NT2/D1 (cell line): Measurements from ENCODE around the gene CSNK1G1.

ENCODE experiments used
- DNase-seq: peaks from one replicate; pipeline ENCODE4 v3.0.0-alpha.2; 2011; ENCODE audit warnings: low read depth, low spot score
- H3K27me3 ChIP-seq: 2 replicates; pipeline ENCODE4 v1.6.0; 2011; ENCODE audit warnings: mild to moderate bottlenecking; ENCODE audit not compliant: insufficient read length, insufficient read depth
- H3K36me3 ChIP-seq: 2 replicates; pipeline ENCODE4 v1.6.1; 2011; ENCODE audit warnings: mild to moderate bottlenecking, low read length, mixed read lengths; ENCODE audit not compliant: insufficient read depth, insufficient read length
- H3K4me1 ChIP-seq: 2 replicates; pipeline ENCODE4 v1.5.1; 2011; ENCODE audit not compliant: insufficient read depth, insufficient read length
- H3K4me3 ChIP-seq: 2 replicates; pipeline ENCODE4 v1.5.1; 2011; ENCODE audit warnings: low read depth; ENCODE audit not compliant: insufficient read length
- H3K9ac ChIP-seq: 2 replicates; pipeline ENCODE4 v1.6.0; 2011; ENCODE audit warnings: low read depth; ENCODE audit not compliant: insufficient read length
- H3K9me3 ChIP-seq: 2 replicates; pipeline ENCODE4 v1.5.1; 2011; ENCODE audit warnings: mild to moderate bottlenecking, low read length; ENCODE audit not compliant: insufficient read depth
- SUZ12 ChIP-seq: IDR thresholded peaks from 2 replicates; pipeline ENCODE4 v1.6.1; 2011; ENCODE audit not compliant: insufficient read length, insufficient read depth; ENCODE audit errors: extremely low read depth
- YY1 ChIP-seq: IDR thresholded peaks from 2 replicates; pipeline ENCODE4 v1.6.1; 2011; ENCODE audit not compliant: insufficient read length, insufficient read depth
- ZNF274 ChIP-seq: IDR thresholded peaks from 2 replicates; pipeline ENCODE4 v1.6.1; 2011; ENCODE audit warnings: mild to moderate bottlenecking, low read depth, low read length

Gene CSNK1G1

DNA sequence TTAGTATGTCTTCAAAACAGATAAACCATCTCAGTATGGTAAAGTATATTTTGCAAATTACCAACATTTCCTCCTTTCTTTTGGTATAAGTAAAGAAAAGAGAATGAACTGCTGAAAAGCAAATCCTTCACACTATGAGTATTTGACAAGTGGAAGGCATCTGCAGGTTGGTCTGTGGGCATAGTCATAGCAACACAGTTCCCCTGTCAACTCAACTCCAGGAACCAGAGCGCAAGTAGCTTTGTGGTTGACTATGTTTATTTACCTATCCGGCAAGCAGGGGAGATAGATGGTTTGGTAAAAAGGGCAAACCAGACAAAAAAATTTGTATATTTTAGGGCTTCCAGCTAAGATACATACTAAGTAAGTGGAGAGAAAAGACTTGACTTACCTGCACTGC lies 104.9 kb downstream of the CSNK1G1 start:
- no peak for TF ChIP-seq YY1
- TF ChIP-seq ZNF274, result no peak
- TF ChIP-seq SUZ12, result no peak
- Histone ChIP-seq H3K9me3 (no peaks in the 10 kb centered on the region), H3K4me3 (no peak overlapping the region), H3K4me1 (no peaks in the 10 kb centered on the region), H3K27me3 (no peaks in the 10 kb centered on the region), H3K9ac (no peak overlapping the region), H3K36me3 (peaks cover 3% of the 10 kb centered on the region)
- no peak for DNase-seq

DNA sequence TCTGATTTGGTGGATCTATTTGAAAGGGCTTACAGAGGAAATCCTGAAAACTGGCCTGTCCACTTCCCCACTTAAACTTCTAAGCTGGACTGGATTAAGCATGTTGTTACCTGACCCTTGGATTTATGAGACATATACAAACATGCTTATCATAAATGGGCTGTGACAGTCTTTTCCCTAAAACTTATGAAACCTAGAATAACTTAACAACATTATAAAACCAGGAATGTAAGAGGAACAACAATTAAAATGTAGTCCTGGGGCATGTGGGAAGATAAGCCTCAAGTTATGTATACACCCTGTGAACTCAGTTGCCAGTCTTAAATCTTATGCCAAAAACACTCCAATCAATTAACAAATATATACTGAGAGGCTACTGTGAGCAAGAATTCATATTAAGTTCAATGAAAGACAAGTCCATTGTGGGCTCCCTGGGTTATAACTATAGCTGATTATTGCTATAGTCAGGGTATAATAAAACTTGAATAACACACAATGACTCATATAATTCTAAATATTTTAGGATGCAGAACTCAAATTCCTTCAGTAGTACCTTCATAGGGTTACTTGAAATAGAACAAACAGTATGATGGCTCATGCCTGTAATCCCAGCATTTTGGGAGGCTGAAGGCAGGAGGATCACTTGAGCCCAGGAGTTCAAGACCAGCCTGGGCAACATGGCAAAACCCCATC lies 105.9 kb downstream of the CSNK1G1 start:
- DNase-seq, result no peak
- Histone ChIP-seq H3K4me3 (no peak overlapping the region), H3K9ac (no peak overlapping the region), H3K36me3 (peaks cover 3% of the 10 kb centered on the region), H3K4me1 (no peaks in the 10 kb centered on the region), H3K27me3 (no peaks in the 10 kb centered on the region), H3K9me3 (no peaks in the 10 kb centered on the region)
- TF ChIP-seq ZNF274, result no peak
- TF ChIP-seq SUZ12, result no peak
- TF ChIP-seq YY1, result no peak

DNA sequence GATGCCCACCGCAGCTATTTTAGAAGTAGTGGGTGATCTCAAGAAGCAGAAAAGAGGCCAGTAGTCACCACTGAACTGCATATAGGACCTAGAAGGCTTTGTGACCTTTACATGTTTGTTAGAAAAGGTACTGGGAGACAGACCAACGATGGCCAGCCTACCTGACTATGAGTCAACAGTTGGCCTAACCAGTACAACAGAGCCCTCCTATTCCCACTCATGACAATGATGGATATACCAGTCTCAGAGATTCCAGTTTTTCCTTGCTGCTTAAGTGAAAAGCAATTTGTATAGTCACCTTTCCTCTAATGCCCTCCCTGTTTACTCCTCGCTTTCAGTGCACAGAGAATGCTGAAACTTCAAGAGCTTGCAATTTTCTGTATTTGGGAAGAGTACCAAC lies 106.6 kb downstream of the CSNK1G1 start:
- DNase-seq, result no peak
- H3K36me3 ChIP-seq, result peaks cover 3% of the 10 kb centered on the region
- H3K9me3 ChIP-seq, result no peaks in the 10 kb centered on the region
- TF ChIP-seq ZNF274 (no peak), YY1 (no peak), SUZ12 (no peak)
- no peaks in the 10 kb centered on the region for H3K27me3 ChIP-seq
- no peaks in the 10 kb centered on the region for H3K4me1 ChIP-seq
- no peak overlapping the region for H3K4me3 ChIP-seq
- H3K9ac ChIP-seq, result no peak overlapping the region

DNA sequence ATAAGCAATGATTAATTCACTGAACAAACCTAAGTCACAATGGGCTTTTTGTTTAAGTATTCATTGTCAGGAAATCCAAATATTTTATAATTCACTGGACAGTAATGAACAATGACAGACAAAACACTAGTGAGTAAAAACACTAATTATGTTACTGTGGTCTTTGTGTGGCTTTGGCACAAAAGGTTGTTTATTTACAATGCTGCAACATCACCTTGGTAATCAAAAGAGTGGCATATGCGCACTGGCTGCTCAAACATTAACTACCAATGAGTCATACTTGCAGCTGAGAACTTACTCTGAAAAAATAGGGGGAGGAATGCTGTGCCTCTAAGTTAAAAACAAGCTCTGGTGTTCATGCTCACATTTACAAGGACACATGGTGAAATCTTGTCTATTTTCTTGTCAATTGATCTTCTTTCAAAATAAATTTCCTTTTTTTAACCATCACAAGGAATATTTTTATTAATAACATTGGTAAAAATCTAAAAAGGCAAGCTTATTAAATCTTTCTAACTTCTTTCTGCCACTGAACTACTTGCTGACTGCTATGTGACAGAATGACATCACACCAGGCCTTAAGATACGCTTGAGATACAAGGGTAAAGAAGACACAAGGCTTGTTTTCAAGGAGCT lies 107.9 kb downstream of the CSNK1G1 start:
- H3K4me1 ChIP-seq, result no peaks in the 10 kb centered on the region
- DNase-seq, result peak; percentile 78

DNA sequence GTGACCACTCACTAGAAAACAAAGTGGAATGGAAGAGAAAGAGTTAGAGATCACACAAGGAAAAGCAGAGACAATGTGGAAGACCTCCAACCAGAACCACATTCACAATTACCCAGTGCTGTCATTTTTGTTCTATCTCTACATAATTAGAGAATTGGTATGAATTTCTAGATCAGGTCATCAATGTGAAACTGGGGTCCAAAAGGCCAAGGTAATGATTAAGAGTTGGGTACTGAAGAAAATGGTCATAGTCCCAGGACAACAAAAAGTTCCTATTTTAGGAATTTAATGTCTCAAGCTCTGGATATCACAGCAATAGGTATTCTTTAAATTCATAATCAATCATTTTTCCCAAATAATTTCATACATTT lies 108.5 kb downstream of the CSNK1G1 start:
- H3K36me3 ChIP-seq, result peaks cover 3% of the 10 kb centered on the region
- no peak for DNase-seq
- no peaks in the 10 kb centered on the region for H3K27me3 ChIP-seq
- H3K9ac ChIP-seq, result no peak overlapping the region
- H3K9me3 ChIP-seq, result no peaks in the 10 kb centered on the region
- no peak for TF ChIP-seq SUZ12
- TF ChIP-seq ZNF274, result no peak
- H3K4me1 ChIP-seq, result no peaks in the 10 kb centered on the region
- no peak overlapping the region for H3K4me3 ChIP-seq

More for the DNA sequence above, 107.9 kb downstream of the CSNK1G1 start:
- Histone ChIP-seq H3K4me3 (no peak overlapping the region), H3K36me3 (peaks cover 3% of the 10 kb centered on the region), H3K9ac (no peak overlapping the region), H3K27me3 (no peaks in the 10 kb centered on the region), H3K9me3 (no peaks in the 10 kb centered on the region)
- TF ChIP-seq SUZ12 (no peak), YY1 (no peak), ZNF274 (no peak)

DNA sequence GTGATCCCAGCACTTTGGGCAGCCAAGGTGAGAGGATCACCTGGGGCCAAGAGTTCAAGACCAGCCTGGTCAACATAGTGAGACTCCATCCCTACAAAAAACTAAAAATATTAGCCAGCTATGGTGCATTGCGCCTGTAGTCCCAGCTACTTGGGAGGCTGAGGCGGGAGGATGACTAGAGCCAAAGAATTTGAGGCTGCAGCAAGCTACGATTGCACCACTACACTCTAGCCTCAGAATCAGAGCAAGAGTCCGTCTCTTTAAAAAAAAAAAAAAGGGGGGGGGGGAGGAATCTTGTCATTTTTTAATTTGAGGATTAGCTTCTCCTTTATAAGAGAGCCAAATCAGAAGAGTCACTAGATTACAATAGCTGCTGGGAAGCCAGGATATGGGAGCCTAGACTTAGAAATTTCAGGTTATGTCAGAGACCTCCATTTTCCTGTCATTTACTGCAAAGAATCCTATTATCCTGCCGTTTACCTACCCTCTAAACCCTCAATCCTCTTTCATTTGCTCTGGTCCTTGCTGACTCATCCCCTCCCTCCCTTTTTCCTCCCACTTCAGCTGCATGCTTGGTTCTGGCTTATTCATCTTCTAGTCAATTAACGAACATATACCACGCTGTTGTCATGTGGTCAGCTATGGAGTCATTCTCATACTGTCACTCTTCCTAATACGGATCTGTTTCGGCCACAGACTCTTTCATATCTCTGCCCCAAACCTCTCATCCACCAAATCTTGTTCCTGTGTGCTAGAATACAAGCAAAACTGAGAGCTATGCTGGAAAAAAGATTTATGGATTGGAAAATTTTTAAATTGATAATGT lies 109.4 kb downstream of the CSNK1G1 start:
- TF ChIP-seq YY1, result no peak
- no peak for TF ChIP-seq SUZ12
- Histone ChIP-seq H3K4me3 (no peak overlapping the region), H3K36me3 (peaks cover 3% of the 10 kb centered on the region), H3K4me1 (no peaks in the 10 kb centered on the region), H3K9ac (no peak overlapping the region), H3K27me3 (no peaks in the 10 kb centered on the region), H3K9me3 (no peaks in the 10 kb centered on the region)
- peak; percentile 35 for DNase-seq

DNA sequence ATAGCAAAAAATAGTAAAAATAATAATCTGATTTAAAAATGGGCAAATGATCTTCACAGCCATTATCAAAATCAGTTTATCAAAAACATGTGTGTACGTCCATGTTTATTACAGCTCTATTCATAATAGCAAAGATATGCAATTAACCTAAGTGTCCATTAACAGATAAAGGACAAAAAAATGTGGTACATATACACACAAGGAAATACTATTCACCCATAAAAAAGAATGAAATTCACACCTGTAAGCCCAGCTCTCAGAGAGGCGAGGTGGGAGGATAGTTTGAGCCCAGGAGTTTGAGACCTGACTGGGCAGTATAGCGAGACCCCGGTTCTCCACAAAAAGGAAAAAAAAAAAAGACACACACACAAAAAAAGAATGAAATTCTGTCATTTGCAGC lies 110.6 kb downstream of the CSNK1G1 start:
- H3K27me3 ChIP-seq, result no peaks in the 10 kb centered on the region
- no peak for TF ChIP-seq SUZ12
- no peak for TF ChIP-seq YY1
- no peak for TF ChIP-seq ZNF274

More for the DNA sequence above, 110.6 kb downstream of the CSNK1G1 start:
- no peaks in the 10 kb centered on the region for H3K4me1 ChIP-seq
- no peak for DNase-seq
- peaks cover 3% of the 10 kb centered on the region for H3K36me3 ChIP-seq
- H3K9me3 ChIP-seq, result no peaks in the 10 kb centered on the region
- H3K4me3 ChIP-seq, result no peak overlapping the region
- H3K9ac ChIP-seq, result no peak overlapping the region
